ENCODE data around the gene PODNL1.

GRCh38 chr19:13909430-13909829 lies 28.8 kb downstream of the PODNL1 start:
- TF ChIP-seq CTCF (IDR thresholded peaks at IDR 0.05; ENCODE audit: low read depth, low read length, poor library complexity, severe bottlenecking) (no peak), EZH2phosphoT487 (IDR thresholded peaks at IDR 0.05; ENCODE audit: borderline replicate concordance, low read length) (no peak)
